Fibroblast of villous mesenchyme (primary cell): ENCODE data around the gene SEPTIN5. TPM values are rescaled to one million over a fixed set of nuclear protein-coding genes. Genes with fewer than 3 reads are reported as not detected.

Source experiments
- DNase-seq: peaks from one replicate; pipeline ENCODE4 v3.0.0-alpha.2; 2010; ENCODE audit warnings: low read depth
- H3K4me3 ChIP-seq: 2 replicates; pipeline ENCODE4 v1.5.1; 2011; ENCODE audit warnings: low read depth, mild to moderate bottlenecking, low read length
- CTCF ChIP-seq: IDR thresholded peaks from 2 replicates; pipeline ENCODE4 v1.5.1; 2012; ENCODE audit warnings: low read depth, mild to moderate bottlenecking, low read length; ENCODE audit not compliant: insufficient read depth
- total RNA-seq: library from RNA; depleted of rRNA; stranded (reverse); fragments of >200 nt; gene quantifications from 2 replicates; pipeline ENCODE4 v1.2.3, GENCODE V29; 2012

The SEPTIN5 gene
- total RNA-seq, 1 donor = 10.4 TPM

GRCh38 chr22:19728271-19728670 lies 14.0 kb downstream of the SEPTIN5 start:
- TF ChIP-seq CTCF = no peak
- no peak for DNase-seq
- H3K4me3 ChIP-seq = no peak overlapping the region

GRCh38 chr22:19728836-19729235 lies 14.5 kb downstream of the SEPTIN5 start:
- H3K4me3 ChIP-seq = no peak overlapping the region
- DNase-seq = no peak
- no peak for TF ChIP-seq CTCF

GRCh38 chr22:19729507-19729906 lies 15.2 kb downstream of the SEPTIN5 start:
- H3K4me3 ChIP-seq = no peak overlapping the region
- TF ChIP-seq CTCF = no peak
- DNase-seq = no peak

- TF ChIP-seq CTCF = no peak
- no peak for DNase-seq
- no peak overlapping the region for H3K4me3 ChIP-seq
These were observed 15.9 kb downstream of the SEPTIN5 start for GRCh38 chr22:19730198-19730597.

GRCh38 chr22:19730655-19731360 lies 16.5 kb downstream of the SEPTIN5 start:
- peak; percentile 76 for DNase-seq
- H3K4me3 ChIP-seq = peak overlapping the region; percentile 62
- peak; percentile 85 for TF ChIP-seq CTCF

- H3K4me3 ChIP-seq = no peak overlapping the region
- TF ChIP-seq CTCF = no peak
- DNase-seq = no peak
These were observed 17.2 kb downstream of the SEPTIN5 start for GRCh38 chr22:19731361-19732135.
